CMK (cell line): Measurements from ENCODE around the gene METTL17.
"Not testable (repeated sequence)": the region's sequence is repeated elsewhere in the genome, so short reads cannot be mapped to it uniquely, and the experiment has no call there.

Source experiments
- DNase-seq: peaks from one replicate; pipeline ENCODE4 v3.0.0-alpha.2; 2010; ENCODE audit warnings: low read depth

METTL17 gene

GRCh38 chr14:21024585-21025370 lies 35.0 kb downstream of the METTL17 start, which contains the start of gene NDRG2:
TSS of gene NDRG2 (minus strand) at chr14:21025061. CDS start at chr14:21023315, 1,746 bp downstream.
- peak; percentile 41 for DNase-seq

GRCh38 chr14:21025371-21026273 lies 35.8 kb downstream of the METTL17 start:
- DNase-seq = no peak

- no peak for DNase-seq
These were observed 36.7 kb downstream of the METTL17 start for GRCh38 chr14:21026274-21026987.

GRCh38 chr14:21026988-21027315 lies 37.2 kb downstream of the METTL17 start:
- DNase-seq = no peak

- DNase-seq = no peak
These were observed 40.1 kb downstream of the METTL17 start, which contains the start of gene TPPP2 for GRCh38 chr14:21029917-21030316. TSS of gene TPPP2 (plus strand) at chr14:21030217. CDS start at chr14:21030582, 365 bp downstream.

- no peak for DNase-seq
These were observed 40.8 kb downstream of the METTL17 start for GRCh38 chr14:21030531-21030930.

GRCh38 chr14:21032326-21033132 lies 42.7 kb downstream of the METTL17 start:
- no peak for DNase-seq

GRCh38 chr14:21033133-21033698 lies 43.4 kb downstream of the METTL17 start:
- DNase-seq = no peak

GRCh38 chr14:21034707-21035106 lies 44.9 kb downstream of the METTL17 start, which contains the start of gene RNASE13:
TSS of gene RNASE13 (minus strand) at chr14:21034807. CDS start at chr14:21034288, 519 bp downstream.
- DNase-seq = no peak

GRCh38 chr14:21036751-21037150 lies 47.0 kb downstream of the METTL17 start:
- DNase-seq = no peak

- DNase-seq = no peak
These were observed 47.4 kb downstream of the METTL17 start for GRCh38 chr14:21037156-21037555.

- no peak for DNase-seq
These were observed 49.0 kb downstream of the METTL17 start for GRCh38 chr14:21038441-21039422.

GRCh38 chr14:21039585-21040369 lies 50.0 kb downstream of the METTL17 start:
- no peak for DNase-seq

- no peak for DNase-seq
These were observed 50.7 kb downstream of the METTL17 start for GRCh38 chr14:21040370-21040925.

- DNase-seq = not testable (repeated sequence)
These were observed 51.2 kb downstream of the METTL17 start for GRCh38 chr14:21040941-21041340.

- DNase-seq = no peak
These were observed 52.1 kb downstream of the METTL17 start, which contains the start of gene RNASE7 for GRCh38 chr14:21041676-21042433. TSS of gene RNASE7 (plus strand) at chr14:21042362. CDS start at chr14:21042993, 631 bp downstream.

- DNase-seq = no peak
These were observed 53.1 kb downstream of the METTL17 start for GRCh38 chr14:21042918-21043317.
